GM10266 (cell line): Measurements from ENCODE around the gene TMEM72.

Source experiments
- DNase-seq: peaks from one replicate; pipeline ENCODE4 v3.0.0; 2012; ENCODE audit errors: extremely low spot score
- TF ChIP-seq, protein P1 (sequence below): IDR thresholded peaks from 2 replicates; pipeline ENCODE4 v1.5.1; 2012; ENCODE audit warnings: mild to moderate bottlenecking, low read depth; ENCODE audit not compliant: control insufficient read depth, insufficient read depth; ENCODE audit errors: missing control alignments

The TMEM72 gene

GRCh38 chr10:44934416-44935200, 23.5 kb downstream of the TMEM72 start:
- no peak for DNase-seq
- TF ChIP-seq, protein P1, sequence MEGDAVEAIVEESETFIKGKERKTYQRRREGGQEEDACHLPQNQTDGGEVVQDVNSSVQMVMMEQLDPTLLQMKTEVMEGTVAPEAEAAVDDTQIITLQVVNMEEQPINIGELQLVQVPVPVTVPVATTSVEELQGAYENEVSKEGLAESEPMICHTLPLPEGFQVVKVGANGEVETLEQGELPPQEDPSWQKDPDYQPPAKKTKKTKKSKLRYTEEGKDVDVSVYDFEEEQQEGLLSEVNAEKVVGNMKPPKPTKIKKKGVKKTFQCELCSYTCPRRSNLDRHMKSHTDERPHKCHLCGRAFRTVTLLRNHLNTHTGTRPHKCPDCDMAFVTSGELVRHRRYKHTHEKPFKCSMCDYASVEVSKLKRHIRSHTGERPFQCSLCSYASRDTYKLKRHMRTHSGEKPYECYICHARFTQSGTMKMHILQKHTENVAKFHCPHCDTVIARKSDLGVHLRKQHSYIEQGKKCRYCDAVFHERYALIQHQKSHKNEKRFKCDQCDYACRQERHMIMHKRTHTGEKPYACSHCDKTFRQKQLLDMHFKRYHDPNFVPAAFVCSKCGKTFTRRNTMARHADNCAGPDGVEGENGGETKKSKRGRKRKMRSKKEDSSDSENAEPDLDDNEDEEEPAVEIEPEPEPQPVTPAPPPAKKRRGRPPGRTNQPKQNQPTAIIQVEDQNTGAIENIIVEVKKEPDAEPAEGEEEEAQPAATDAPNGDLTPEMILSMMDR, result no peak

GRCh38 chr10:44935201-44935965, 24.2 kb downstream of the TMEM72 start:
- TF ChIP-seq, protein P1, result no peak
- DNase-seq, result no peak

DNA sequence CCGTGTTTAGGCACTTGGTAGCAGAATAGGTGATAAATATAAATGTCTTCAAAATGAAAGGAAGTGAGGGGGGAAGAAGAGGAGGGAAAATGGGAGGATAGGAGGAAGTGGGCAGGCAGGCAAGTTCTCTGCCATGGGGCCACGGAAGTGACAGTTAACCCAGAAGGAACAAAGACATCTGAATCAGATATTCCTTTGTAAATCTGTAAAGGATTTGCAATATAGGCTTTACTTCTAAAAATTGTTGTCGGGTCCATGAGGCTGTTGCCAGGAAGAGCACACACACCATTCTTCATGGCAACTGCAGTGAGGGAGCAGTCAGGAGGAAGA, 24.8 kb downstream of the TMEM72 start:
- no peak for DNase-seq
- TF ChIP-seq, protein P1, result no peak

- no peak for DNase-seq
- TF ChIP-seq, protein P1, result no peak
Observed at GRCh38 chr10:44936314-44936975, 25.3 kb downstream of the TMEM72 start.

DNA sequence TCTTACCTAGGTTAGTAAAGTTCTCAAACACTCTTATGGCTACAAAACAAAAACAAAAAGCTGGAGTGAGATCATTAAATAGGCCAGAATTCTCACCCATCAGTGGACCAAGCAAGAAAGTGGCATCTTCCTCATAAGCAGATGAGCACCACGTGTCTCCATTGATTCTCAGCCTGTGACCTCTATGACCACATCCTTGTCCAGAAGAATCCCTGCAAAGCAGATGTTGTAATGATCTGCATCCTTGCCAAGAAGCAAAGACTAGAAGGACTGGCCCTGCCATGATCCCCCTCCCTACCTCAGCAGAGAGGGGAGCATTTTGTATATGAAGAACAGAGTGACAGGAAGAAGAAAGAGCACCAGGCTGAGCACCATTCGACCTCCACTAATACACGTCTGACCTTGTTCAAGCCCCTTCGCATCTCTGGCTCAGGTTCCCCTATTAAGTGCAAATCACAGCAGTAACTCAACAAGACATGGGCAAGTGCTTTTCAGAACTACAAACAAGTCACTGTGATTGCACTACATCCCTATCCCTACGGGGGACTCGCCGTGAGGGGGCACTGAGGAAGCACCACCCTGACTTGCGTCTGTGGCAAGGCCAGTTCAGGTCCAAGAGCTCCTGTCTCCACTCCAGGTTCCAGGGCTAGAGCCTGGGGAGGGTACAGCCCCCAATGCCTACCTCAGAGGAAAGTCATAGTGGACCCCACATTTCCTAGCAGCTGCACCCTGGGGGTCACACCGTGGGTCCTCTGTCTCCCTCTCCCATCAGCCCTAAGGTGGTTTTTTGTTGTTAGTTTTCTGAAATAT, 26.3 kb downstream of the TMEM72 start:
- TF ChIP-seq, protein P1, result no peak
- no peak for DNase-seq

DNA sequence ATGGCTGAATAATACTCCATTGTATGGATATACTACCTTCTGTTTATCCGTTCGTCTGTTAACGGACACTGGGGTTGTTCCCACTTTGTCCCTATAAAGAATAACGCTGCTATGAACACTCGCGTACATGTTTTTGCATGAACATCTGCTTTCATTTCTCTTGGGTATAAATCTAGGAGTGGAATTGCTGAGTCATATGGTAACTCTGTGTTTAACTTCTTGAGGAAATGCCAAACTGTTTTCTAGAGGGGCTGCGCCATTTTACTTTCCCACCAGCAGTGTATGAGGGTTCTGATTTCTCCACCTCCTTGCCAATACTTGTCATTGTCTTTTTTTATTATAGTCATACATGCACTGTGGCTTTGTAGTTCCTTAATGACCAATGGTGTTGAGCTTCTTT, 27.8 kb downstream of the TMEM72 start:
- DNase-seq, result no peak
- TF ChIP-seq, protein P1, result no peak
